Measurements from ENCODE around the gene GPC2.

Gene GPC2

DNA sequence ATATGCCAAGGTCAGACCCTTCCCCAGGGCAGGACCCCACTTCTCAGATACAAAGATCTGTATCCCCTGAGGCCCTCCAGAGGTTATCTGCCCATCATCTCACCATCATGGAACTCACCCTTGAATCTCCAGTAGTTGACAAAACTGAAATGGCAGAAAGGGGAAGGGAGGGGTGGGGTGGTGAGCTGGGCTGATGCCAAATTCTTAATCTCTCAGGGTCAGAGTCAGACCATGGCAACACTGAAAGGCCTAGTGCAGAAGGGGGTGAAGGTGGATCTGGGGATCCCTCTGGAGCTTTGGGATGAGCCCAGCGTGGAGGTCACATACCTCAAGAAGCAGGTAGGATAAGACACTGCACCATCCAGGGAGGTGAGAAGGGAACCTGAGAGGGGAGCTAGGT is 54.6 kb downstream of the GPC2 start:
- DNase-seq (ENCODE audit: low spot score) = no peak

DNA sequence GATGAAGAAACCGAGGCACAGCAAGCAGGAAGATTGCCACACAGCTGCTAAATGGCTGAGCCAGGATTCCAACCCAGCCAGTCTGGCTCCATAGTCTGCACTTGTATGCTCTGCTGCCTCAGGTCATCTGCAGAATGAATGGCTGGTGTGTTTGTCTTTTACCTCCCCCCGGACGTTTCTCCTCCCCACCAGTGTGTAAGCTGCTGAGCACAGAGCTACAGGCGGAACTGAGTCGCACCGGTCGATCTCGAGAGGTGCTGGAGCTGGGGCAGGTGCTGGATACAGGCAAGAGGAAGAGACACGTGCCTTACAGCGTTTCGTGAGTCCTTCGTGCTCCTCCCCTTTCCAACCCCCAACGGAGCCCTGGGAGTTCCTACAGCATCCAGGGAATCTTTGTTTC is 55.1 kb downstream of the GPC2 start:
- no peak for DNase-seq (ENCODE audit: low spot score)

DNA sequence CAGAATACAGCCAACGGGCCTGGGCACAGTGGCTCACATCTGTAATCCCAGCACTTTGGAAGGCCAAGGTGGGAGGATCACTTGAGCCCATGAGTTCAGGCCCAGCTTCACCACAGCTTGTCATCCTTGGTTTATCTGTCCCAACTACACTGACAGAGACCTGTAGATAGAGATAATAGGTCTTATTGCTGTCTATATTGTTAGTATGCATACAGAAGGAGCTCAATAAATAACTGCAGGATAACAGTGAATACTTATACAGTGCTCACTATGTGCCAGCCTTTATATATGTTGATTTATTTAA is 56.5 kb downstream of the GPC2 start:
- no peak for DNase-seq (ENCODE audit: low spot score)

DNA sequence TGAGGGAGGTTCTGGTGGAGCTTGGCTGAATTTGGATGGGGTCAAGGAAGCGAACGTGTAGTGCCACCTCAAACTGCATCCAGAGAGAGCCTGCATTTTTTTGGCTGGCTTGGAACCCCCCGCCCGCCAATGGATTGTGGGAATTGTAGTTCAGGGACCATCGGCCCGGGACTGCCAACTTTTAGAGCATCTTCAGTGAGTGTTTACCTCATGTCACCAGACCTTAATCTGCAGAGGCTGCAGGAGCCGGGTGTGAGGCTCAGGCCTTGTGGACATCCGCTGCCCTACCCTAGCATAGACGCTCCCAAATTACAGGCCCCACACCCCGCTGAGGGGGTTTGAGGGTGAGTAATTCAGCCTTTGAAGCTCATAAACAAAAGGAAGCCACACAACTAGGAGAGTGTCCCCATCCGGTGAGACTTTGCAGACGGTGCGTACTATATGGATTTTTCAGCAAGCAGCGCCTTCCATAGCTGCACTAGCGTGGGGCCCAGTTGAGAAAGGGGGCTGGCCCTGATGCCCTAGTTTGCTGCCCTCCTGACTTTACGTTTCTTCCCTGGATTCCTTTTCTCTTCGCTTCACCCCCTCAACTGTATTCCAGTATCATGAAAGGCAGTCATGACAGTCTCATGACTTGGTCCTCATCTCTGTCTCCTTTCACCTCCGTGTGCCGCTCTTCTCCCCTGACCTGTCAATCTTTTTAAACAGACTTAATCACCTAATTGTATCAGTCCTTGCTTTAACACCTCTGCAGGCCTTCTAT is 57.0 kb downstream of the GPC2 start:
- peak; percentile 80 for DNase-seq (ENCODE audit: low spot score)
